ENCODE results near the gene CDKN2B.

DNA sequence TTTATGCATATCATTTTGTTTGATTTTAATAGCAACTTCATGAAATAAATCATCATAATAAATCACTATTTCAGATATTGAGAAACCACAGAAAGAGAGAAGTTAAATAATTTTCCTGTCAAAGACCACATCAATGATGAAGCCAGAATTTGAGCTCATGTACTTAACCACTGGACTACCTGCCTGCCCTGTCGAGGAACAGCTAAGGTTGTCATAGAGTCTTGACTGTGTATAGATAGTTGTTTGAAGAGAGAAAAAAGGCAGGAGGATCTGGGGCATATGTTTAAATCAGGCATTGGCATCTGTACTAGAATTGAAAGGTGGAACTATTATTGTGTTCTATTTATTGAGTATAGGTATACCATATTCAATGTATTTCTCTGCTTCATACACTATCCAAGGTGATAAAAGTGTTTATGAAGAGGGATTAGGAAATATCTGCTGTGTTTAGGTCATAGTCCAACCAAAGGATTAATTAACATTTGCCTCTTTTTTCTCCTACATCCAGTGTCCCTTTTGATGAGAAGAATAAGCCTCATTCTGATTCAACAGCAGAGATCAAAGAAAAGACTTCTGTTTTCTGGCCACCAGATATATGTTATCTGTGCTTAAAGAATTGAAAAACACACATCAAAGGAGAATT is 37.3 kb upstream of the CDKN2B start:
- TF ChIP-seq TCF12 (IDR thresholded peaks at IDR 0.05; ENCODE audit: low read depth) (no peak), FOXM1 (IDR thresholded peaks at IDR 0.05; ENCODE audit: borderline replicate concordance, low read depth) (no peak), EP300 (IDR thresholded peaks at IDR 0.05; ENCODE audit: borderline replicate concordance) (no peak), NFIC (IDR thresholded peaks at IDR 0.05) (no peak)
- TF ChIP-seq, protein P1, sequence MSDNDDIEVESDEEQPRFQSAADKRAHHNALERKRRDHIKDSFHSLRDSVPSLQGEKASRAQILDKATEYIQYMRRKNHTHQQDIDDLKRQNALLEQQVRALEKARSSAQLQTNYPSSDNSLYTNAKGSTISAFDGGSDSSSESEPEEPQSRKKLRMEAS (IDR thresholded peaks at IDR 0.05) = no peak
- TF ChIP-seq, protein P2, sequence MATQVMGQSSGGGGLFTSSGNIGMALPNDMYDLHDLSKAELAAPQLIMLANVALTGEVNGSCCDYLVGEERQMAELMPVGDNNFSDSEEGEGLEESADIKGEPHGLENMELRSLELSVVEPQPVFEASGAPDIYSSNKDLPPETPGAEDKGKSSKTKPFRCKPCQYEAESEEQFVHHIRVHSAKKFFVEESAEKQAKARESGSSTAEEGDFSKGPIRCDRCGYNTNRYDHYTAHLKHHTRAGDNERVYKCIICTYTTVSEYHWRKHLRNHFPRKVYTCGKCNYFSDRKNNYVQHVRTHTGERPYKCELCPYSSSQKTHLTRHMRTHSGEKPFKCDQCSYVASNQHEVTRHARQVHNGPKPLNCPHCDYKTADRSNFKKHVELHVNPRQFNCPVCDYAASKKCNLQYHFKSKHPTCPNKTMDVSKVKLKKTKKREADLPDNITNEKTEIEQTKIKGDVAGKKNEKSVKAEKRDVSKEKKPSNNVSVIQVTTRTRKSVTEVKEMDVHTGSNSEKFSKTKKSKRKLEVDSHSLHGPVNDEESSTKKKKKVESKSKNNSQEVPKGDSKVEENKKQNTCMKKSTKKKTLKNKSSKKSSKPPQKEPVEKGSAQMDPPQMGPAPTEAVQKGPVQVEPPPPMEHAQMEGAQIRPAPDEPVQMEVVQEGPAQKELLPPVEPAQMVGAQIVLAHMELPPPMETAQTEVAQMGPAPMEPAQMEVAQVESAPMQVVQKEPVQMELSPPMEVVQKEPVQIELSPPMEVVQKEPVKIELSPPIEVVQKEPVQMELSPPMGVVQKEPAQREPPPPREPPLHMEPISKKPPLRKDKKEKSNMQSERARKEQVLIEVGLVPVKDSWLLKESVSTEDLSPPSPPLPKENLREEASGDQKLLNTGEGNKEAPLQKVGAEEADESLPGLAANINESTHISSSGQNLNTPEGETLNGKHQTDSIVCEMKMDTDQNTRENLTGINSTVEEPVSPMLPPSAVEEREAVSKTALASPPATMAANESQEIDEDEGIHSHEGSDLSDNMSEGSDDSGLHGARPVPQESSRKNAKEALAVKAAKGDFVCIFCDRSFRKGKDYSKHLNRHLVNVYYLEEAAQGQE (IDR thresholded peaks at IDR 0.05; ENCODE audit: low read depth) = no peak
